Peyer's patch (tissue), 4 donors: Measurements from ENCODE around the gene CYP4F11.

Source experiments
- POLR2A ChIP-seq, 2 donors: fragments of 450-650 bp; IDR thresholded peaks; one replicate each; pipeline ENCODE4 v1.5.1; 2017; ENCODE audit warnings: antibody characterized with exemption in 2 of 2, mild to moderate bottlenecking in 2 of 2, moderate library complexity in 2 of 2
- TF ChIP-seq, protein P1 (sequence below), 6 experiments: fragments of 450-650 bp in 4 of 6; fragments of 200-600 bp in 2 of 6; sonication (generic) in 1 of 6; IDR thresholded peaks; one replicate each; pipeline ENCODE4 v1.5.1; 2017 to 2019; ENCODE audit warnings: antibody characterized with exemption in 6 of 6, mild to moderate bottlenecking in 3 of 6, moderate library complexity in 1 of 6

DNA sequence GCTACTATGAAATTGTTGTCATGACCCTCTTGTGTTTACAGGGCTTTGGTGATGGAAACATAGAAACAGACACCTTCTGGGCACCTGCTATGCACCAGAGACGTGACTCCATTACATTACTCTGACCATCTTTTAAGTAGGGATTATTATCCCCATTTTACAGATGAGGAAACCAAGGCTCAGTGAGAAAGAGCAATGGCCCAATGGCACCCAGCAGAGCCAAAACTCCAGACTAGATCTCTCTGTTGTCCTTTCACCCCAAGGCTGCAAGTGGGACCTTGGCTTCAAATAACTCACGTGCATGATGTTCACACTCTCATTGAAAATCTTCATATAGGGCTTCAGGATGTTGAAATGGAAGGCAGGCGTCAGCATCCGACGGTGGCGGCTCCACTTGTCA lies 42.3 kb downstream of the CYP4F11 start:
- TF ChIP-seq, protein P1, sequence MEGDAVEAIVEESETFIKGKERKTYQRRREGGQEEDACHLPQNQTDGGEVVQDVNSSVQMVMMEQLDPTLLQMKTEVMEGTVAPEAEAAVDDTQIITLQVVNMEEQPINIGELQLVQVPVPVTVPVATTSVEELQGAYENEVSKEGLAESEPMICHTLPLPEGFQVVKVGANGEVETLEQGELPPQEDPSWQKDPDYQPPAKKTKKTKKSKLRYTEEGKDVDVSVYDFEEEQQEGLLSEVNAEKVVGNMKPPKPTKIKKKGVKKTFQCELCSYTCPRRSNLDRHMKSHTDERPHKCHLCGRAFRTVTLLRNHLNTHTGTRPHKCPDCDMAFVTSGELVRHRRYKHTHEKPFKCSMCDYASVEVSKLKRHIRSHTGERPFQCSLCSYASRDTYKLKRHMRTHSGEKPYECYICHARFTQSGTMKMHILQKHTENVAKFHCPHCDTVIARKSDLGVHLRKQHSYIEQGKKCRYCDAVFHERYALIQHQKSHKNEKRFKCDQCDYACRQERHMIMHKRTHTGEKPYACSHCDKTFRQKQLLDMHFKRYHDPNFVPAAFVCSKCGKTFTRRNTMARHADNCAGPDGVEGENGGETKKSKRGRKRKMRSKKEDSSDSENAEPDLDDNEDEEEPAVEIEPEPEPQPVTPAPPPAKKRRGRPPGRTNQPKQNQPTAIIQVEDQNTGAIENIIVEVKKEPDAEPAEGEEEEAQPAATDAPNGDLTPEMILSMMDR (IDR thresholded peaks at IDR 0.05): no peak
- TF ChIP-seq POLR2A (IDR thresholded peaks at IDR 0.05): no peak
